OCI-LY1 (cell line): Measurements from ENCODE around the gene WIPF1.

ENCODE experiments used
- CTCF ChIP-seq: fragments of 200-600 bp; sonication (generic), shearing (Covaris generic); IDR thresholded peaks from 2 replicates; pipeline ENCODE4 v1.5.1; 2017; ENCODE audit warnings: mild to moderate bottlenecking, antibody characterized with exemption, low read length, moderate library complexity, mixed read lengths
- EZH2 ChIP-seq: fragments of 200-600 bp; sonication (generic), shearing (Covaris generic); IDR thresholded peaks from 2 replicates; pipeline ENCODE4 v1.8.0; 2017; ENCODE audit warnings: borderline replicate concordance, mixed run types, mild to moderate bottlenecking, antibody characterized with exemption, low read length, moderate library complexity, mixed read lengths

GRCh38 chr2:174553811-174554493 lies 43.7 kb downstream of the WIPF1 start:
- TF ChIP-seq CTCF (no peak), EZH2 (no peak)
